GM12874 (cell line): ENCODE results near the gene CLEC9A.

Experiments used
- CTCF ChIP-seq: IDR thresholded peaks from 2 replicates; pipeline ENCODE4 v1.5.1; 2011; ENCODE audit warnings: low read depth, mild to moderate bottlenecking, control low read depth, low read length, moderate library complexity; ENCODE audit not compliant: insufficient read depth

Gene CLEC9A

DNA sequence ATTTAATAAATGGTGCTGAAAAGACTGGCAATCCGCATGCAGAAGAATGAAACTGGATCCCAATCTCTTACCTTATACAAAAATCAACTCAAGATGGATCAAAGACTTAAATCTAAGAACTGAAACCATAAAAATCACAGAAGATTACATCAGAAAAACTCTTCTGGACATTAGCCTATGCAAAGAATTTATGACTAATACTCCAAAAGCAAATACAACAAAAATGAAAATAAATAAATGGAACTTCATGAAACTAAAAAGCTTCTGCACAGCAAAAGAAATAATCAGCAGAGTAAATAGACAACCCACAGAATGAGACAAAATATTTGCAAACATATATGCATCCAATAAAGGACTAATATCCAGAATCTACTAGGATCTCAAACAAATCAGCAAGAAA, 82.6 kb downstream of the CLEC9A start:
- TF ChIP-seq CTCF: no peak

- TF ChIP-seq CTCF: no peak
Observed at GRCh38 chr12:10113920-10114319, 83.4 kb downstream of the CLEC9A start.

DNA sequence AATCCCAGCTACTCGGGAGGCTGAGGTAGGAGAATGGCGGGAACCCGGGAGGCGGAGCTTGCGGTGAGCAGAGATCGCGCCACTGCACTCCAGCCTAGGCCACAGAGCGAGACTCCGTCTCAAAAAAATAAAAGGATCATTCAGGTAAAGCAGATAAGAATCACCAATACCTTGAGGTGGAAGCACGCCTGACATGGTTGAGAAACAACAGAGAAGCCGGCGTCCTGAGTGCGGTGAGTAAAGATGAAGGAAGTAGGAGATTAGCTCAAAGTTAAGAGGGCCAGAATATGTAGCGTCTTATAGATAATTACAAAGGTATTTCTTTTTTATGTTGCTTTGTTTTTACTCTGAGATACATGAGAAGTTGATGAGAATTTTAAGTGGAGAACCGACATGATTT, 84.8 kb downstream of the CLEC9A start:
- no peak for TF ChIP-seq CTCF
